GM23338 (cell line): ENCODE results near the gene PPP1R7.
"Not testable (repeated sequence)": the region's sequence is repeated elsewhere in the genome, so short reads cannot be mapped to it uniquely, and the experiment has no call there.

ENCODE experiments used
- CREB1 ChIP-seq: fragments of 250-450 bp; sonication (Bioruptor Pico); IDR thresholded peaks from 2 replicates; pipeline ENCODE4 v1.5.0; 2020; ENCODE audit warnings: low read depth, mild to moderate bottlenecking, moderate library complexity
- POLR2AphosphoS5 ChIP-seq: IDR thresholded peaks from 2 replicates; pipeline ENCODE4 v1.6.1; 2016; ENCODE audit warnings: antibody characterized with exemption, low read depth
- TF ChIP-seq, protein P1 (sequence below), 2 experiments: fragments of 200-600 bp in 1 of 2; sonication (generic) in 1 of 2; conservative IDR thresholded peaks; 2 replicates each; pipeline versions ENCODE4 v1.5.1 to v1.6.1; 2016 to 2017; ENCODE audit warnings: antibody characterized with exemption in 2 of 2, low read depth in 2 of 2, mild to moderate bottlenecking in 2 of 2, moderate library complexity in 1 of 2

GRCh38 chr2:241104611-241105010, 45.7 kb upstream of the PPP1R7 start:
- TF ChIP-seq, protein P1, sequence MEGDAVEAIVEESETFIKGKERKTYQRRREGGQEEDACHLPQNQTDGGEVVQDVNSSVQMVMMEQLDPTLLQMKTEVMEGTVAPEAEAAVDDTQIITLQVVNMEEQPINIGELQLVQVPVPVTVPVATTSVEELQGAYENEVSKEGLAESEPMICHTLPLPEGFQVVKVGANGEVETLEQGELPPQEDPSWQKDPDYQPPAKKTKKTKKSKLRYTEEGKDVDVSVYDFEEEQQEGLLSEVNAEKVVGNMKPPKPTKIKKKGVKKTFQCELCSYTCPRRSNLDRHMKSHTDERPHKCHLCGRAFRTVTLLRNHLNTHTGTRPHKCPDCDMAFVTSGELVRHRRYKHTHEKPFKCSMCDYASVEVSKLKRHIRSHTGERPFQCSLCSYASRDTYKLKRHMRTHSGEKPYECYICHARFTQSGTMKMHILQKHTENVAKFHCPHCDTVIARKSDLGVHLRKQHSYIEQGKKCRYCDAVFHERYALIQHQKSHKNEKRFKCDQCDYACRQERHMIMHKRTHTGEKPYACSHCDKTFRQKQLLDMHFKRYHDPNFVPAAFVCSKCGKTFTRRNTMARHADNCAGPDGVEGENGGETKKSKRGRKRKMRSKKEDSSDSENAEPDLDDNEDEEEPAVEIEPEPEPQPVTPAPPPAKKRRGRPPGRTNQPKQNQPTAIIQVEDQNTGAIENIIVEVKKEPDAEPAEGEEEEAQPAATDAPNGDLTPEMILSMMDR (conservative IDR thresholded peaks at IDR 0.05; ENCODE audit: low read depth in 2 of 2), result not testable (repeated sequence)
- TF ChIP-seq CREB1 (CRISPR knock-in tag); POLR2AphosphoS5: not testable (repeated sequence)
